GM23338 (cell line): ENCODE data around the gene COMMD10. TPM values are rescaled to one million over a fixed set of nuclear protein-coding genes. Genes with fewer than 3 reads are reported as not detected.
"Not testable (repeated sequence)": the region's sequence is repeated elsewhere in the genome, so short reads cannot be mapped to it uniquely, and the experiment has no call there.

ENCODE experiments used
- ATAC-seq: fragments of 200-7000 bp; cut with Tn5 transposase; 3 replicates; pipeline ENCODE4 v1.9.1; 2020
- DNase-seq: peaks from one replicate; pipeline ENCODE4 v3.0.0-alpha.2; 2015; ENCODE audit warnings: low spot score
- H2AFZ ChIP-seq: fragments of 200-600 bp; sonication (generic); 2 replicates; pipeline ENCODE4 v1.8.0; 2016; ENCODE audit warnings: antibody characterized with exemption, mild to moderate bottlenecking, moderate library complexity
- H3F3A ChIP-seq: fragments of 200-600 bp; sonication (generic); replicated peaks from 2 replicates; pipeline ENCODE4 v1.8.0; 2017; ENCODE audit warnings: antibody characterized with exemption, mixed run types, low read depth
- H3K27ac ChIP-seq: fragments of 200-600 bp; sonication (generic); 2 replicates; pipeline ENCODE4 v1.6.1; 2016; ENCODE audit warnings: low read depth
- H3K27me3 ChIP-seq: fragments of 200-600 bp; sonication (generic); 2 replicates; pipeline ENCODE4 v1.8.0; 2016; ENCODE audit warnings: mild to moderate bottlenecking, mixed run types, moderate library complexity; ENCODE audit not compliant: insufficient read depth
- H3K36me3 ChIP-seq: fragments of 200-600 bp; sonication (generic); 2 replicates; pipeline ENCODE4 v1.8.0; 2016; ENCODE audit warnings: mild to moderate bottlenecking; ENCODE audit not compliant: insufficient read depth
- H3K4me1 ChIP-seq: fragments of 200-600 bp; sonication (generic); 2 replicates; pipeline ENCODE4 v1.8.0; 2016; ENCODE audit warnings: mild to moderate bottlenecking, moderate library complexity; ENCODE audit not compliant: insufficient read depth
- H3K4me2 ChIP-seq: fragments of 200-600 bp; sonication (generic); 2 replicates; pipeline ENCODE4 v1.7.1; 2017; ENCODE audit warnings: mixed run types
- H3K4me3 ChIP-seq: fragments of 200-600 bp; sonication (generic); 2 replicates; pipeline ENCODE4 v1.6.1; 2016; ENCODE audit warnings: mixed run types
- H3K79me2 ChIP-seq: fragments of 200-600 bp; sonication (generic); replicated peaks from 2 replicates; pipeline ENCODE4 v1.8.0; 2017; ENCODE audit warnings: mild to moderate bottlenecking; ENCODE audit not compliant: insufficient read depth
- H3K9me2 ChIP-seq: fragments of 200-600 bp; sonication (generic); 2 replicates; pipeline ENCODE4 v1.8.0; 2017; ENCODE audit not compliant: insufficient read depth
- H4K20me1 ChIP-seq: fragments of 200-600 bp; sonication (generic); replicated peaks from 2 replicates; pipeline ENCODE4 v1.8.0; 2017; ENCODE audit warnings: mild to moderate bottlenecking; ENCODE audit not compliant: insufficient read depth
- H3K27ac Mint-ChIP-seq: 2 replicates; pipeline ENCODE4 v1.8.0; 2020; ENCODE audit warnings: inconsistent platforms, mild to moderate bottlenecking, moderate library complexity, mixed read lengths
- H3K27me3 Mint-ChIP-seq: 3 replicates; pipeline ENCODE4 v1.8.0; 2022; ENCODE audit warnings: low read depth, mild to moderate bottlenecking, moderate library complexity, mixed read lengths, inconsistent platforms; ENCODE audit not compliant: insufficient read depth, poor library complexity
- H3K36me3 Mint-ChIP-seq: 3 replicates; pipeline ENCODE4 v1.8.0; 2021; ENCODE audit warnings: low read depth, mild to moderate bottlenecking, inconsistent platforms, moderate library complexity, mixed read lengths
- H3K4me1 Mint-ChIP-seq: 3 replicates; pipeline ENCODE4 v1.8.0; 2020; ENCODE audit warnings: mild to moderate bottlenecking, inconsistent platforms, mixed read lengths
- H3K4me3 Mint-ChIP-seq: 3 replicates; pipeline ENCODE4 v1.8.0; 2021; ENCODE audit warnings: moderate library complexity, mild to moderate bottlenecking, inconsistent platforms, mixed read lengths
- H3K9me3 Mint-ChIP-seq: 3 replicates; pipeline ENCODE4 v1.8.0; 2020; ENCODE audit warnings: moderate library complexity, mild to moderate bottlenecking, inconsistent platforms, mixed read lengths
- CREB1 ChIP-seq: fragments of 250-450 bp; sonication (Bioruptor Pico); IDR thresholded peaks from 2 replicates; pipeline ENCODE4 v1.5.0; 2020; ENCODE audit warnings: low read depth, mild to moderate bottlenecking, moderate library complexity
- ETS1 ChIP-seq: IDR thresholded peaks from 2 replicates; pipeline ENCODE4 v1.6.1; 2016; ENCODE audit warnings: antibody characterized with exemption
- EZH2 ChIP-seq: fragments of 200-600 bp; sonication (generic); IDR thresholded peaks from one replicate; pipeline ENCODE4 v1.8.0; 2017; ENCODE audit warnings: antibody characterized with exemption, mild to moderate bottlenecking, low read depth; ENCODE audit not compliant: unreplicated experiment
- EZH2phosphoT487 ChIP-seq: fragments of 200-600 bp; sonication (generic); IDR thresholded peaks from one replicate; pipeline ENCODE4 v1.8.1; 2018; ENCODE audit warnings: antibody characterized with exemption; ENCODE audit not compliant: unreplicated experiment
- JUNB ChIP-seq: IDR thresholded peaks from one replicate; pipeline ENCODE4 v1.6.1; 2016; ENCODE audit warnings: antibody characterized with exemption; ENCODE audit not compliant: unreplicated experiment
- NANOG ChIP-seq: IDR thresholded peaks from 2 replicates; pipeline ENCODE4 v1.6.1; 2016; ENCODE audit warnings: antibody characterized with exemption, borderline replicate concordance
- POLR2AphosphoS5 ChIP-seq: IDR thresholded peaks from 2 replicates; pipeline ENCODE4 v1.6.1; 2016; ENCODE audit warnings: antibody characterized with exemption, low read depth
- REST ChIP-seq: IDR thresholded peaks from one replicate; pipeline ENCODE4 v1.6.1; 2018; ENCODE audit warnings: antibody characterized with exemption; ENCODE audit not compliant: unreplicated experiment
- STAT1 ChIP-seq: IDR thresholded peaks from one replicate; pipeline ENCODE4 v1.6.1; 2016; ENCODE audit warnings: antibody characterized with exemption; ENCODE audit not compliant: unreplicated experiment
- ZNF114 ChIP-seq: fragments of 250-450 bp; sonication (Bioruptor Pico); IDR thresholded peaks from 2 replicates; pipeline ENCODE4 v1.5.0; 2020; ENCODE audit warnings: mild to moderate bottlenecking, moderate library complexity
- ZNF331 ChIP-seq: fragments of 250-450 bp; sonication (Bioruptor Pico); IDR thresholded peaks from 2 replicates; pipeline ENCODE4 v1.5.0; 2020; ENCODE audit warnings: low read depth, mild to moderate bottlenecking, moderate library complexity
- ZNF462 ChIP-seq: fragments of 250-450 bp; sonication (Bioruptor Pico); IDR thresholded peaks from 2 replicates; pipeline ENCODE4 v1.5.0; 2020; ENCODE audit warnings: mild to moderate bottlenecking, moderate library complexity
- polyA plus RNA-seq: library from polyadenylated mRNA; unstranded; fragments of >200 nt; fragmentation: Nextera tagmentation; extraction: Ambion mirVana; gene quantifications from 2 replicates; pipeline ENCODE4 v1.2.1, GENCODE V29; 2016
- total RNA-seq: library from RNA; depleted of rRNA; stranded (reverse); fragments of >200 nt; shearing (Covaris generic); gene quantifications from 2 replicates; pipeline ENCODE4 v1.2.3, GENCODE V29; 2014

The COMMD10 gene
- total and polyA plus RNA-seq, 2 experiments from 2014 or later: 58.5 to 84.0 TPM

- not testable (repeated sequence) for H3K27me3 ChIP-seq, H3K9me2 ChIP-seq, H4K20me1 ChIP-seq, H3F3A ChIP-seq, H3K27me3 Mint-ChIP-seq, H3K4me1 ChIP-seq, H3K27ac ChIP-seq, ATAC-seq, H3K4me3 Mint-ChIP-seq, H3K4me1 Mint-ChIP-seq, H3K4me3 ChIP-seq, H3K36me3 ChIP-seq, H2AFZ ChIP-seq, H3K4me2 ChIP-seq, H3K27ac Mint-ChIP-seq, DNase-seq, H3K9me3 Mint-ChIP-seq
- H3K36me3 Mint-ChIP-seq: peaks cover 23% of the 10 kb centered on the region; the same call in 2 of the 3 replicates
- peaks cover 28% of the 10 kb centered on the region for H3K79me2 ChIP-seq
Observed at GRCh38 chr5:116104941-116105340, 20.1 kb downstream of the COMMD10 start.

GRCh38 chr5:116115163-116115562 lies 30.3 kb downstream of the COMMD10 start:
- no peaks in the 10 kb centered on the region for H4K20me1 ChIP-seq
- ATAC-seq (no peak), DNase-seq (no peak)
- H3K9me2 ChIP-seq: 0 out of 2 replicates have a peak, but pooled peaks cover 3% of the 10 kb centered on the region
- H3K4me3 ChIP-seq: no peak overlapping the region
- H2AFZ ChIP-seq: no peak overlapping the region
- Mint-ChIP-seq H3K27me3 (no peaks in the 10 kb centered on the region), H3K4me1 (peaks cover 7% of the 10 kb centered on the region; the same call in 2 of the 3 replicates), H3K27ac (no peak overlapping the region), H3K36me3 (peaks cover 41% of the 10 kb centered on the region), H3K9me3 (peaks cover 16% of the 10 kb centered on the region), H3K4me3 (no peak overlapping the region)
- no peak overlapping the region for H3K27ac ChIP-seq
- H3K4me1 ChIP-seq: peaks cover 9% of the 10 kb centered on the region; the same call in 1 of the 2 replicates
- TF ChIP-seq ZNF331 (CRISPR knock-in tag): no peak
- TF ChIP-seq STAT1: no peak
- TF ChIP-seq POLR2AphosphoS5: no peak
- no peak for TF ChIP-seq NANOG
- TF ChIP-seq ETS1: no peak
- TF ChIP-seq ZNF462 (CRISPR knock-in tag): no peak
- no peak for TF ChIP-seq CREB1 (CRISPR knock-in tag)
- no peak for TF ChIP-seq EZH2phosphoT487
- TF ChIP-seq EZH2: no peak
- no peak for TF ChIP-seq JUNB
- TF ChIP-seq ZNF114: no peak
- TF ChIP-seq REST: no peak
- H3K4me2 ChIP-seq: no peak overlapping the region
- H3K27me3 ChIP-seq: no peaks in the 10 kb centered on the region
- H3K79me2 ChIP-seq: peaks cover 30% of the 10 kb centered on the region
- no peaks in the 10 kb centered on the region; the same call in 1 of the 2 replicates for H3K36me3 ChIP-seq
- no peaks in the 10 kb centered on the region for H3F3A ChIP-seq
